KMS-11 (cell line): ENCODE data around the gene RCBTB1.
"Not testable (repeated sequence)": the region's sequence is repeated elsewhere in the genome, so short reads cannot be mapped to it uniquely, and the experiment has no call there.

Experiments
- H2AFZ ChIP-seq: fragments of 200-600 bp; sonication (generic); 2 replicates; pipeline ENCODE4 v1.6.1; 2016; ENCODE audit warnings: antibody characterized with exemption, mixed run types, low read depth
- H3K27ac ChIP-seq: fragments of 200-600 bp; sonication (generic); 2 replicates; pipeline ENCODE4 v1.6.1; 2016; ENCODE audit warnings: mild to moderate bottlenecking, mixed run types
- H3K27me3 ChIP-seq: fragments of 200-600 bp; sonication (generic); 2 replicates; pipeline ENCODE4 v1.6.1; 2017; ENCODE audit warnings: mild to moderate bottlenecking, low read depth, mixed run types, moderate library complexity; ENCODE audit not compliant: insufficient read depth
- H3K36me3 ChIP-seq: fragments of 200-600 bp; sonication (generic); 2 replicates; pipeline ENCODE4 v1.6.1; 2017; ENCODE audit warnings: mild to moderate bottlenecking, mixed run types; ENCODE audit not compliant: insufficient read depth
- H3K4me1 ChIP-seq: fragments of 200-600 bp; sonication (generic); 2 replicates; pipeline ENCODE4 v1.6.1; 2016; ENCODE audit warnings: mild to moderate bottlenecking, low read depth, mixed run types; ENCODE audit not compliant: poor library complexity, severe bottlenecking
- H3K4me2 ChIP-seq: fragments of 200-600 bp; sonication (generic); 2 replicates; pipeline ENCODE4 v1.7.0; 2016; ENCODE audit warnings: mild to moderate bottlenecking, mixed run types
- H3K4me3 ChIP-seq: fragments of 200-600 bp; sonication (generic); IDR thresholded peaks from 2 replicates; pipeline ENCODE4 v1.6.1; 2017; ENCODE audit warnings: low read depth, low read length, mixed read lengths; ENCODE audit not compliant: insufficient read depth
- H3K79me2 ChIP-seq: fragments of 200-600 bp; sonication (generic); 2 replicates; pipeline ENCODE4 v1.6.1; 2016; ENCODE audit warnings: low read depth, mixed run types; ENCODE audit not compliant: insufficient read depth
- H3K9ac ChIP-seq: fragments of 200-600 bp; sonication (generic); 2 replicates; pipeline ENCODE4 v1.6.1; 2016; ENCODE audit warnings: mild to moderate bottlenecking, mixed run types
- H4K20me1 ChIP-seq: fragments of 200-600 bp; sonication (generic); 2 replicates; pipeline ENCODE4 v1.6.1; 2016; ENCODE audit warnings: mild to moderate bottlenecking, mixed run types; ENCODE audit not compliant: insufficient read depth
- TF ChIP-seq, protein P1 (sequence below): fragments of 200-600 bp; sonication (generic); conservative IDR thresholded peaks from 2 replicates; pipeline ENCODE4 v1.6.1; 2017; ENCODE audit warnings: low read depth, mild to moderate bottlenecking, antibody characterized with exemption, low read length, moderate library complexity, mixed read lengths

Gene RCBTB1

GRCh38 chr13:49615836-49616675, 30.7 kb upstream of the RCBTB1 start:
- Histone ChIP-seq H3K4me2 (no peak overlapping the region), H4K20me1 (no peaks in the 10 kb centered on the region), H3K9ac (no peak overlapping the region)

GRCh38 chr13:49612042-49612441, 26.7 kb upstream of the RCBTB1 start:
- not testable (repeated sequence) for H4K20me1 ChIP-seq, H3K27ac ChIP-seq, H3K36me3 ChIP-seq, H3K9ac ChIP-seq, H3K27me3 ChIP-seq, H3K79me2 ChIP-seq, H2AFZ ChIP-seq, H3K4me1 ChIP-seq, H3K4me2 ChIP-seq, H3K4me3 ChIP-seq

More at GRCh38 chr13:49615836-49616675, 30.7 kb upstream of the RCBTB1 start:
- no peak overlapping the region for H2AFZ ChIP-seq
- TF ChIP-seq, protein P1, sequence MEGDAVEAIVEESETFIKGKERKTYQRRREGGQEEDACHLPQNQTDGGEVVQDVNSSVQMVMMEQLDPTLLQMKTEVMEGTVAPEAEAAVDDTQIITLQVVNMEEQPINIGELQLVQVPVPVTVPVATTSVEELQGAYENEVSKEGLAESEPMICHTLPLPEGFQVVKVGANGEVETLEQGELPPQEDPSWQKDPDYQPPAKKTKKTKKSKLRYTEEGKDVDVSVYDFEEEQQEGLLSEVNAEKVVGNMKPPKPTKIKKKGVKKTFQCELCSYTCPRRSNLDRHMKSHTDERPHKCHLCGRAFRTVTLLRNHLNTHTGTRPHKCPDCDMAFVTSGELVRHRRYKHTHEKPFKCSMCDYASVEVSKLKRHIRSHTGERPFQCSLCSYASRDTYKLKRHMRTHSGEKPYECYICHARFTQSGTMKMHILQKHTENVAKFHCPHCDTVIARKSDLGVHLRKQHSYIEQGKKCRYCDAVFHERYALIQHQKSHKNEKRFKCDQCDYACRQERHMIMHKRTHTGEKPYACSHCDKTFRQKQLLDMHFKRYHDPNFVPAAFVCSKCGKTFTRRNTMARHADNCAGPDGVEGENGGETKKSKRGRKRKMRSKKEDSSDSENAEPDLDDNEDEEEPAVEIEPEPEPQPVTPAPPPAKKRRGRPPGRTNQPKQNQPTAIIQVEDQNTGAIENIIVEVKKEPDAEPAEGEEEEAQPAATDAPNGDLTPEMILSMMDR, result no peak
- no peaks in the 10 kb centered on the region for H3K4me1 ChIP-seq
- H3K27ac ChIP-seq, result no peak overlapping the region
- no peaks in the 10 kb centered on the region for H3K36me3 ChIP-seq
- H3K4me3 ChIP-seq, result no peak overlapping the region
- H3K79me2 ChIP-seq, result no peaks in the 10 kb centered on the region
- no peaks in the 10 kb centered on the region for H3K27me3 ChIP-seq

DNA sequence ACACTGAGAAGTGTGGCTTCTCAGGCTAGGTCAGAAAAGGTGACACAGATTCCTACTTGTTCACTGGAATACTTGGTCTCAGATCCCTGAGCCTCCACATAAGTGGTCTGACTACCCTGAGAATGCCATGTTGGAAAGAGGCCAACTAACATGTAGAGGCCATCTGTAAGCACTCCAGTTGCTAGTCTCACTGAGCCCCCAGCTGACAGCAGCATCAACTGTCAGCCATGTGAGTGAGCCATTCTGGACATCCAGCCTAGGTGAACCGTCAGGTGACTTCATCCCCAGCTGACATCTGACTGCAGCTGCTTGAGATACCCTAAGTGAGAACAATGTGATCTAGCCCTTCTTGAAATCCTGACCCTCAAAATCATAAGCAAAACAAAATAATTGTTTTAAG, 24.8 kb upstream of the RCBTB1 start:
- Histone ChIP-seq H3K79me2 (no peaks in the 10 kb centered on the region), H3K27ac (no peak overlapping the region), H3K4me2 (no peak overlapping the region), H3K4me1 (no peaks in the 10 kb centered on the region), H4K20me1 (no peaks in the 10 kb centered on the region), H3K9ac (no peak overlapping the region), H2AFZ (no peak overlapping the region), H3K36me3 (no peaks in the 10 kb centered on the region), H3K4me3 (no peak overlapping the region), H3K27me3 (no peaks in the 10 kb centered on the region)
- TF ChIP-seq, protein P1, result no peak

DNA sequence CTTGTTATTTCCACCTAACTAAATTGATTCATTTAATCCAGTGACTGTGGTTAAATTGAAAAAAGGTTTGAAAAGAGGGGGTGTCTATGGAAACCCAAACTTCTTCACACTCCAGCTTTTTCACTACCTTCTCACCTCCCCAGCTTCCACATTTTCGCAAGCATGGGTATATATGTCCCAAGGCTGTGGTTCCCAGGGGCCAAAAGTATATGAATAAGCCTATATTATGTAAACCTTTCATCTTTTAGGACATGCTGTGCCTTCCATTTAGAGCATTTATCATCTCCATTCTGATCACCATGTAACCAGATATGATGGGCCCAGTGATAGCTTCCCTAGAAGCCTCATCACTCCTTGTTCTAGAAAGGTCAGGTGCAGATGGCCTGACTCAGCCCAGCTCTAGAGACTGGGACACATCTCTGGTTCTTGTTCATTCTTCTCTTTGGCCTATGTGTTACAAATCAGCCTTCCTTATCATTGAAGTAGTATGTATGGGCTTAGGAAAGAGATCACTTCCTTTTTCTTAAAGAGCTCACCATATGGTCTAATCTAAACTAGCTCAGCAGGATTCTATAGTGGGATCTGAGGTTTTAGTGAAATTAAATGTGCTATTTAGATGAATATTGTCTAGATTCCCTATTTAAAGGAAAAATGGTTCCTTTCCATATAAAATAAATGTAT, 23.4 kb upstream of the RCBTB1 start:
- no peak overlapping the region for H2AFZ ChIP-seq
- no peaks in the 10 kb centered on the region for H3K36me3 ChIP-seq
- H3K4me3 ChIP-seq, result no peak overlapping the region
- peaks cover 4% of the 10 kb centered on the region for H3K4me1 ChIP-seq
- H3K9ac ChIP-seq, result no peak overlapping the region
- no peaks in the 10 kb centered on the region for H3K79me2 ChIP-seq
- H3K27ac ChIP-seq, result no peak overlapping the region
- TF ChIP-seq, protein P1, result no peak
- no peak overlapping the region for H3K4me2 ChIP-seq
- no peaks in the 10 kb centered on the region for H4K20me1 ChIP-seq
- H3K27me3 ChIP-seq, result no peaks in the 10 kb centered on the region

DNA sequence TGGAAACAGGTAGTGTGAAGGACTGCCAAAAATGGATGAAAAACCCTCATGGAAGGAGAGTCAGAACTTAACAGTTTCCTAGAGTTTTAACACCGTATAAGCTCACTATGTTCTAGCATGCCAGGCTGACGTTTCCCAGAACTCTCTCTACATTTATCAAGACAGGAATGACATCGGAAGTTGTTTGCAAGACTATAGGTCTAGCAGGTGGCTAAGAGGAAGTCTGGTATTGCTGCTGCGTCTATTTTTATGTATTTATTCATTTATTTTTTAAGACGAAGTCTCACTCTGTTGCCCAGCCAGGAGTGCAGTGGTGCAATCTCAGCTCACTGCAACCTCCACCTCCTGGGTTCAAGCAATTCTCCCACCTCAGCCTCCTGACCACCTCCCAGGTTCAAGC, 22.4 kb upstream of the RCBTB1 start:
- Histone ChIP-seq H3K79me2 (no peaks in the 10 kb centered on the region), H3K27ac (no peak overlapping the region), H3K4me3 (no peak overlapping the region), H3K4me1 (peaks cover 4% of the 10 kb centered on the region), H3K4me2 (no peak overlapping the region), H3K27me3 (no peaks in the 10 kb centered on the region), H4K20me1 (no peaks in the 10 kb centered on the region), H2AFZ (no peak overlapping the region), H3K36me3 (no peaks in the 10 kb centered on the region), H3K9ac (no peak overlapping the region)
- TF ChIP-seq, protein P1, result no peak
